ENCODE measurements around the gene TMEM223.
A peak's percentile ranks its signal among the peaks of the same experiment; 100 is the strongest.
"Not testable (repeated sequence)": the region's sequence is repeated elsewhere in the genome, so short reads cannot be mapped to it uniquely, and the experiment has no call there.

The TMEM223 gene, protein sequence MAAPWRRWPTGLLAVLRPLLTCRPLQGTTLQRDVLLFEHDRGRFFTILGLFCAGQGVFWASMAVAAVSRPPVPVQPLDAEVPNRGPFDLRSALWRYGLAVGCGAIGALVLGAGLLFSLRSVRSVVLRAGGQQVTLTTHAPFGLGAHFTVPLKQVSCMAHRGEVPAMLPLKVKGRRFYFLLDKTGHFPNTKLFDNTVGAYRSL

DNA sequence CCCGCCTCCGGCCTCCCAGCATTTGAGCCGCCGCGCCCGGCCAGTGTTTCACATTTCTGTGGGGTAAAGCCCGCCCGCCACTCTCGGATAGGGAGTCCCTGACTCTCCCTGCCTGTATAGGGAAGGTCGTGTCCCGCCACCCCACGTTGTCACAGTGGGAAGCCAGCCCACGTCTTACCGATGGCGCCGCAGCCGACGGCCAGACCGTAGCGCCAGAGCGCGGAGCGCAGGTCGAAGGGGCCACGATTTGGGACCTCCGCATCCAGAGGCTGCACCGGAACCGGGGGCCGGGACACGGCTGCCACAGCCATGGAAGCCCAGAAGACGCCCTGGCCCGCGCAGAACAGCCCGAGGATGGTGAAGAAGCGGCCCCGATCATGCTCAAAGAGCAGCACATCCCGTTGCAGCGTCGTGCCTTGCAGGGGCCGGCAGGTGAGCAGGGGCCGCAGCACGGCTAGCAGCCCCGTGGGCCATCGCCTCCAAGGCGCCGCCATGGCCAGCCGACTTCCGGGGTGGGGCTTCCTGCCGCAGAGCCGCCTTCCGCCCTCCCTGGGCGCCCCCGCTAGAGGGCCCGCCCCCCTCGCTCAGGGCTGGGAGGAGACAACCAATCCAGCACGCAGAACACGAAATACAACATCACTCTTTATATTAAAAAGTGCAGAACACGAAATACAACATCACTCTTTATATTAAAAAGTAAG is at the start of gene TMEM223:
TMEM223 (minus strand) TSS at position 506 of the 701 bp plus-strand sequence; CDS start at position 494, 12 bp downstream.
- DNase-seq (ENCODE audit: low read depth), result peak; percentile 25
- TF ChIP-seq, protein P1, sequence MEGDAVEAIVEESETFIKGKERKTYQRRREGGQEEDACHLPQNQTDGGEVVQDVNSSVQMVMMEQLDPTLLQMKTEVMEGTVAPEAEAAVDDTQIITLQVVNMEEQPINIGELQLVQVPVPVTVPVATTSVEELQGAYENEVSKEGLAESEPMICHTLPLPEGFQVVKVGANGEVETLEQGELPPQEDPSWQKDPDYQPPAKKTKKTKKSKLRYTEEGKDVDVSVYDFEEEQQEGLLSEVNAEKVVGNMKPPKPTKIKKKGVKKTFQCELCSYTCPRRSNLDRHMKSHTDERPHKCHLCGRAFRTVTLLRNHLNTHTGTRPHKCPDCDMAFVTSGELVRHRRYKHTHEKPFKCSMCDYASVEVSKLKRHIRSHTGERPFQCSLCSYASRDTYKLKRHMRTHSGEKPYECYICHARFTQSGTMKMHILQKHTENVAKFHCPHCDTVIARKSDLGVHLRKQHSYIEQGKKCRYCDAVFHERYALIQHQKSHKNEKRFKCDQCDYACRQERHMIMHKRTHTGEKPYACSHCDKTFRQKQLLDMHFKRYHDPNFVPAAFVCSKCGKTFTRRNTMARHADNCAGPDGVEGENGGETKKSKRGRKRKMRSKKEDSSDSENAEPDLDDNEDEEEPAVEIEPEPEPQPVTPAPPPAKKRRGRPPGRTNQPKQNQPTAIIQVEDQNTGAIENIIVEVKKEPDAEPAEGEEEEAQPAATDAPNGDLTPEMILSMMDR (conservative IDR thresholded peaks at IDR 0.05; ENCODE audit: low read depth, low read length), result no peak
- H3K4me3 ChIP-seq (ENCODE audit: low read length), result peak within 1 kb of the TSS; percentile 90

DNA sequence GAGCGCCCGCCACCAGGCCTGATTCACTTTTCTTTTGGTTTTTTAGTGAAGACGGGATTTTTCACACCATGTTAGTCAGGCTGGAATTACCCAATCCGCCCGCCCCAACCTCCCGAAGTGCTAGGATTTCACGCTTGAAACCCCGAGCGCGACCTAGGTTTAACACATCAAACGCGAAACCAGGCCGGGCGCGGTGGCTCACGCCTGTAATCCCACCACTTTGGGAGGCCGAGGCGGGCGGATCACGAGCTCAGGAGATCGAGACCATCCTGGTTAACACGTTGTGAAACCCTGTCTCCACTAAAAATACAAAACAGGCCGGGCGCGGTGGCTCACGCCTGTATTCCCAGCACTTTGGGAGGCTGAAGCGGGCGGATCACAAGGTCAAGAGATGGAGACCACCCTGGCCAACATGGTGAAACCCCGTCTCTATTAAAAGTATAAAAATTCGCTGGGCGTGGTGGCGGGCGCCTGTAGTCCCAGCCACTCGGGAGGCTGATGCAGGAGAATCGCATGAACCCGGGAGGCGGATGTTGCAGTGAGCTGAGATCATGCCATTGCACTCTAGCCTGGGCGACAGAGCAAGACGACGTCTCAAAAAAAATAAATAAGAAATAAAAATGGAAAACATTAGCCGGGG is 49.0 kb upstream of the TMEM223 start:
- peak overlapping the region; percentile 93 for H3K4me3 ChIP-seq (ENCODE audit: low read length)
- not testable (repeated sequence) for DNase-seq (ENCODE audit: low read depth)

DNA sequence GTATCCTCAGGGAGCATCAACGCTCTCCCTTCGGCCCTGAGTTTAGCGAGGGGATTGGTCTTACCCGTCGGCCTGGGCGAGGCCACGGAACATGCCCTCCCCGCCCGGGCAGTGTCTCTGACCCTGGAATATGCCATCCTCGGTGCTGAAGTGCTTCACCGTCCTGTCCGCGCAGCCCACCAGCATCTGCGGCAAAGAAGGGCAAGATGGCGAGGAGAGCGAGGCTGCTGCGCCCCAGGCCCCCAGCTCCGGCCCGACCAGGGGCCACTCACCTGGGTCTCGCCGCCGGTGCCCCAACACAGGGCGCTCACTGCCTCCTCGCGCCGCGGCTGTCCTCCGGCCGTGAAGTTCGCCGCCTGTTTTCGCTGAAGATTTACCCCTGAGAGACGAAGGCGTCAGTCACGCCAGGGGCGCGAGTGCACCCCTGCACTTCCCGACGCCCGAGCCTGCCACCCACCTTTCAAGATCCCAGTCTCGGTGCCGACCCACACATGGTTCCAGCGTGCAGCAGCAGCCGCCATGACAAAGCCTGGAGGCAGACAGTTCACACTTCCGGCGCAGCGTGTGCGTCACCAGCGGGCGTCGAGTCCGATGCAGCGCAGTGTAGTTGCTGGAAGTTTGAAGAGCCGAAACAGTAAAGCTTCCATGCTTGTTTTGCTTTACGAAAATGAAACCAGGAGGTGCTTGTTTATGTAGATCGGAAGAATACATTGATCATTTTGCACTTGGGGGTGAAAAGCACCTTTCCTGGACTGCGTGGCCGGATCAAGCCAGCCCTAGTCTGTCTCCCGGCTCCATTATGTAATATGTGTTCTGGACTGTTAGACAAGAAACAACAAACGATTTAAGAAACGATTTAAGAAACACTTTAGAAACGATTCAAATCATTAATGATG is 47.5 kb upstream of the TMEM223 start, which contains the start of gene WDR74:
WDR74 (minus strand) TSS at position 541 of the 896 bp plus-strand sequence; CDS start at position 521, 20 bp downstream.
- H3K4me3 ChIP-seq (ENCODE audit: low read length), result peak within 1 kb of the TSS; percentile 93
- peak; percentile 75 for DNase-seq (ENCODE audit: low read depth)
- TF ChIP-seq, protein P1 (conservative IDR thresholded peaks at IDR 0.05; ENCODE audit: low read depth, low read length), result no peak

DNA sequence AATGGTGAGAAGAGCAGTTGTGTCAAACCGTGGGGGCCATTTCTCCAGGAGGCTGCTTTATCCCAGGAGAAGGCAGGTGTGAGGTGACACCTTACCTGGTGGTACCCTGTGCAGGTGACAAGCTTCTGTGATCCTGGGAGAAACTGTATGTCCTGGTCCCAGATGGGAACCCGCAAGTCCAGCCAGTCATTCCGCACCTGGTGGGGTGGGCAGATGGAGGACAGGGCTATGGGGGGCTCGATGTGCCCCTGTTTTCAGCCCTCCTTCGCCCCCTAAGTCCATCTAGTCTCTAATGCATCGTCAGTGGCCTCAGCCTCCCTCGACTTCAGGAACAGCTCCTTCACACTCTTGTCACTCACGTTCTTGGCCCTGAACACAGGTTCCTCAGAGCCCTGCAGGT is 43.5 kb upstream of the TMEM223 start:
- TF ChIP-seq, protein P1 (conservative IDR thresholded peaks at IDR 0.05; ENCODE audit: low read depth, low read length), result no peak
- H3K4me3 ChIP-seq (ENCODE audit: low read length), result no peak overlapping the region
- DNase-seq (ENCODE audit: low read depth), result no peak

DNA sequence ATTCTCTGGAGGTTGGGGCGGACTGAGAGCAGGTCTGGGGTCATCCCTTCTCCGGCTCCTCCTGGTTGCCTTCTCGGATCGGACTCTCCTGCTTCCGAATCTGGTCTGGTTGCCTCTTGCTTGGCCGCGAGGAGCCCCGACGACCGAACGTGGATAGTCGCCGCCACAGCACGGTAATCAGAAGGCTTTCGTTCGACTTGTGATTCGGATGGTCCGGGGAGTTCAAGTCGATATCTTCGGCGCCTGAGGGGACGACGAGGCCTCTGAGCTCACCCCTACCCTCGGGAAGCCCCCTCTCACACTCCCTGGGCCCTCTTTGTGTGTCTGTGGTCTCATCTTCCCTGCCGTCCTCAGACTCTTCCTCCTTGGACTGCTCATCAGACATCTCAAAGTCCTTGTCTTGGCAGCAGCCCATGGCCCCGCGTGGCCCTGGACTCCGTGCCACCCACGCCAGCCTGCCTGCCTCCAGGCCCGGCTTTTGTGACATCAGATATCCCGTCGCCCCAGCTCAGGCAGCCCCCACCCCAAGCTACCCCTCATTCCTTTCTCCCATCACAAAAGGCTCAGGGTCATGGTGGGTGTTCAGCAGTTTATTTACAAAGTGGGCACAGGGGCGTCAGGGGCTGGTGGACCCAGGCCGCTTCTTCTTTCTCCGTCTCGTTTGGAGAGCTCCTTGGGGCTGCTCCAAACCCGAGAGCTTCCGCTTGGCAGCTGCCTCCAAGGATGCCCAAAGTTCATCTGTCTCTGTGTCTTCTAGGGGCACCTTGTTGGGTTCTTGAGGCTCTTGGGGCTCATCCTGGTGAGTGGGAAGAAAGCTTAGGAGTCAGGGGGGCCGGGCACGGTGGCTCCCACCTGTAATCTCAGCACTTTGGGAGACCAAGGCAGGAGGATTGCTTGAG is 40.8 kb upstream of the TMEM223 start, which contains the start of gene TEX54:
TEX54 (minus strand) TSS at position 506 of the 899 bp plus-strand sequence.
- TF ChIP-seq, protein P1 (conservative IDR thresholded peaks at IDR 0.05; ENCODE audit: low read depth, low read length), result no peak
- H3K4me3 ChIP-seq (ENCODE audit: low read length), result peak within 1 kb of the TSS; percentile 88
- no peak for DNase-seq (ENCODE audit: low read depth)

DNA sequence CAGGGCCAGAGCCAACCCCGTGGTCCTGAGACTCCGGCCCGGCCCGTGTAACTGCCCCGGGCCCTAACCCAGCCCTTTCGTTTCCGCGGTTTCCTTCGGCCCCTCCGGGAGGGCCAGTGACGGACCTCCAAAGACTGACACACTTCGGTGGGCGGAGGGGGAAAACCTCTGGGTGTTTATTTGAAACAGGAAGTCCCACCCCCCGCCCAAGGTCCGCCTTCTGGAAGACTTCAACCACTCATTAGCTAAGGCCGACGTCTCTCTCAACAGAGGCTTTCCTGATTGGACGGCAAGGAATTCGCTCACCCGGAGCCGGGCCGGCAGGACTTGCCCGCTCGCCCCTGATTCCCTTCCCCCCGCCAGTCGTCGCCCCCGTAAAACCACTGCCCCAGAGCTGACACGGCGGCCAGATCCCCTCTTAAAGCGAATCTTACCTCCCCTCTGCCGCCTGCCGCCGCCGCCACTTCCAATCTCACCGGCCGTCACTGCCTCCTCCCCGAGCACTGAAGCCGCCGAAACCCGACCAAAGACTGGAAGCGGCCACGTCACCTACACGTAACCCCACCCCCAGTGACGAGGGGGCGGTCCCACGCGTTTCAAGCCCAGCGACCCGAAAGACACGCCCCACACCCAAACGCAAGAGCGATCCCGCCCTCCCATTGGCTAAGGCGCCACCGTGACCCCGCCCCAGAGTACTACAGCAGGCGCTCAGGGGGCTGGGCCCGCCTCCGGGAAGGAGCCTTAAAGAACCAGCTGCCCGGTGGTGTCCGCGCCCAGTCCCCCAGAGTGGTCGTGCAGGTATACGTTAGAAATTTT is 39.9 kb upstream of the TMEM223 start, which contains the start of gene STX5:
STX5 (minus strand) TSS at position 532 of the 816 bp plus-strand sequence. CDS start 808 bp downstream, outside the sequence.
- peak; percentile 95 for DNase-seq (ENCODE audit: low read depth)
- H3K4me3 ChIP-seq (ENCODE audit: low read length), result peak within 1 kb of the TSS; percentile 88
- TF ChIP-seq, protein P1 (conservative IDR thresholded peaks at IDR 0.05; ENCODE audit: low read depth, low read length), result no peak
